Fibroblast of the conjunctiva (primary cell): ENCODE data around the gene DUT.
"Not testable (repeated sequence)": the region's sequence is repeated elsewhere in the genome, so short reads cannot be mapped to it uniquely, and the experiment has no call there.

Source experiments
- DNase-seq: peaks from one replicate; pipeline ENCODE4 v3.0.0-alpha.2; 2010; ENCODE audit warnings: low read depth

Gene DUT

DNA sequence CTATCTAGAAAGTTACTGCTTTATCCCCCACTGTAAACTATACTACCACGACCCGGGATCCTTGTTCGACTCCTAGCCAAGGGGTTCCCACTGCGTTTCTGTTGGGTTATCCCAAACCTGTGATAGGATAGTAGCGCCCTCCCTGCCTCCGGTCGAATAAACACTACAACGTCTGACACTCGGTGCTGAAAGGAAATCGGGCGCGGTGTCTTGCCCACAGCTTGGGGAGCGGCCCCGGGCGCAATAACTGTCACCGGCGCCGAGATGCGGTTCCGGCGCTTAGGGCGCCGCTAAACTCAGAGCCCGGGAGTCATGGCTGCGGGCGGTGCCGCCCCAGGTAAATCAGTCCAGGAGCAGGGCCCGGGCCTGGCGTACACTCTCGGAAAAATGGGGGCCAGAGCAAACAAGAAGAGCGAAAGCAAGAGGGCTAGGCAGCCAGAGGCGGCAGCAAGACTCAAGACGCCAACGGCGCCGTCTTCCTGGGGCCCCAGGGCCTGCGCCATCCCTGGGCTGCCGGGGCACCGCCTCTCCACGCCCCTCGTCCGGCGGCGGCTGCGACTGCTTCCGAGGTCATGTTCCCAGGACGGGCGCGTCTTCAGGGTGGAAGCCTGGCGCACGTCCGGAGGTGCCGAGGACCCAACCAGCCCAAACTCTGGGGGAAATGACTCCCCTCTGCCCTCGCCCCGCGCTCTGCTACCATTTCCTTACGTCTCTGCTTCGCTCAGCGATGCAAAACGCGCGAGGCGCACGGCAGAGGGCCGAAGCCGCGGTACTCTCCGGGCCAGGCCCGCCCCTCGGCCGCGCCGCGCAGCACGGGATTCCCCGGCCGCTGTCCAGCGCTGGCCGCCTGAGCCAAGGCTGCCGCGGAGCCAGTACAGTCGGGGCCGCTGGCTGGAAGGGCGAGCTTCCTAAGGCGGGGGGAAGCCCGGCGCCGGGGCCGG, at the start of gene DUT:
Gene DUT, plus strand, starts transcription at position 575 of the 941 bp plus-strand sequence. Its CDS starts 87 bp downstream, at position 662.
- DNase-seq, result peak; percentile 65

DNA sequence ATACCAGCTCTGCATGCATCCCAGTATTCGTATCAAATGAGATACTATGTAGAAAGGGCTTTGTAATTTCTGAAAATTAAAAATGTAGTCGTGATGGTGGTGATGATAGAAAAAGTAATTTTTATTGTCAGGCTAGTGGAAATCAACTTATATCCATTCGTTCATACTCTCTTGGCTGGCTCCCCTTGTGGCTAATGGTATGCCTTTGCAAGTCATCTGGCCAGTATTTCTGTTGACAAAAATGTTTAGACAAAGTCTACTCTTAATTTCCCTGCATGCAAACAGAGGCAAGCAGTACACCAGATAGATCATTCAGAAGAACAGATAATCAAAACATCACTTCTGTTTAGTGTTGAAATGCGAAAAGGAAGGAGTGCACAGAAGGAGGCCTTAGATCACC, 49.6 kb upstream of the DUT start:
- DNase-seq, result no peak

DNA sequence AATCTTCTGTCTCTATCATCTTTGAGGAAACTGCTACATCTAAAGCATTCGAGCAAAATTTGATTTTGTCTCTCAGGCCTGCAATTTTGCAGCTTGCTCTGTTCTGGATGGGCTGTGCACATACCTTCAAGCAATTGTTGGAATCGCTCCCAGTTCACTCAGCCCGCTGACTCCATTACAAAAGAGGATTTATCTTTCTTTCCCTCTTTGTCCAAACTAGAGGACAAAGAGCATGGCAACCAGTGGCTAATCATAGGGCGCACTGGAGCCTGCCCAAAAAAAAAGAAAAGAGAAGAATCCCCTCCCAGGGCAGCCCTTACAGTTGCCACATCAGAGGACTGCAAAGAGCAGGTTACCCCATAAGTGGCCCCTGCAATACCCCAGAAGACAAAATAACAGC, 49.0 kb upstream of the DUT start:
- DNase-seq, result no peak

DNA sequence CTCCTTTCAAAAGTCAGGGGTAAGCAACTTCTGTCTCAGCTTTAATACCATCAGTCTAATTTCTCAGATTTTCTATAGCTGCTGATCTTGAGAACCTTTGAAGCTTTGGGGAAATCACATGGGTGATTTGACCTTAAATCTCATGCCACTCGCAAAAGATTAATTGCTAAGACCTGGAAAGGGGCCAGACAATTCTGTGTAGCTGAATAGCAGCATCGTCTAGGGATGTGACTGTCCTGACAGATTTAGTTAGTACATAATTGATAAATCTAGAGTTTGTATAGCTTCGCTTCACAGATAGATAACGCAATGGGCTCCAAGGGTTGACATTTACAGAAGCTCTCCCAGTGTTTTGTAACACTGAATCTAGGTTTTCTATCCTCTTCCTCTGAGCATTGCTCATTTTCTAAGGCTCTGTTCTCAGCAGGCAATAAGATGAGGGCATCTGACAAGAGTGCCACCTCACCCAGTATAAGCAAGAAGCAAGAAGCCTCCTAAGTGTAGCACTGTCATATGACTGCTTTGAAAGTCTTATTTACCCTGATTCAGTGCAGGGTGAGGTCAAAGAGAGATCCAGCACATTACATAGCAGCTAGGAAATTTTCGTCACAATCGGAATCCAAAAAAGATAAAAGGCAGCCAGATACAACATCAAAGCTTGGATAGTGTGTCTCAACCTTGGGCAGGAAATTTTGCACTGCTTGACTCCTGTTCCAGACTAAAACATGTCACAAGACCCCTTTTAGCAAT, 47.7 kb upstream of the DUT start:
- no peak for DNase-seq

DNA sequence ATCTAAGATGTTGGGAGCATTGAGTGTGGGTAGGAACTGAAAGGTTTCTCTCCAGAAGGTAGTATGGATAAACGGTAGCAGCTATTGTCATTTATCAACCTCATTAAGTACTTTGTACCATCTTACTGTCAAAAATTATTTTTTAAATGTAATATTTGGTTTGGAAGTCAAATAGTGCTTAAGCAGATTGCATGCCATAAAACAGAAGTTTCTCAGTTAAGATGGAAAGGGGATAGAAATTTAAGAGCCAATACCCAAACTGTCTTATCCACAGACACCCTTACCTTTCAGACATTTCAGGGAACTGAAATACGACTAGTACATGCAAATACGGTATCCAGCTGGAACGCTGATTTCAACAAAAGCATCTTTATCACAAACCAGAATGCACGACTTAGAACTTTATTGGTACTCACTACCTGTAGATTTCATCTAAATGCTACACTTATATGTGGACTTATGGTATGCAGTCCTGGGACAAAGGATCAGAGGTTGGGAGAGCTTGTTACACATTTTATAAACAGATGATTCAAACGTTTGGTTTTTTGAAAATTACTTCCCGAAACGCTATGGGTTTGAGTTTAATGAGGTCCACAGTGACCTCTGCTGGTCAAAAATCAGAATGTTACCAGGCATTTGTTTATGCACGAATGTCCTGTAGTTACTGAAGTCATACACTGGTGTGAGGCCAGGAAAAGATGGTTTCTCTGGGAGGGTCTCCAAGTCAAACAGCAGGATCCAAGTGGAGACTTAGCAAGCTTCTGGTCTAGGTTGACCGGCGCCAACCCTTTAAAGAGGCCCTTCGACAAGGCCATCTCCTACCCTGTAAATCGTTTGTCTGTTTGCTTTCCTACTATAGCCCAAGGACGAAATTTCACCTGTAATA, 45.7 kb upstream of the DUT start:
- peak; percentile 83 for DNase-seq

DNA sequence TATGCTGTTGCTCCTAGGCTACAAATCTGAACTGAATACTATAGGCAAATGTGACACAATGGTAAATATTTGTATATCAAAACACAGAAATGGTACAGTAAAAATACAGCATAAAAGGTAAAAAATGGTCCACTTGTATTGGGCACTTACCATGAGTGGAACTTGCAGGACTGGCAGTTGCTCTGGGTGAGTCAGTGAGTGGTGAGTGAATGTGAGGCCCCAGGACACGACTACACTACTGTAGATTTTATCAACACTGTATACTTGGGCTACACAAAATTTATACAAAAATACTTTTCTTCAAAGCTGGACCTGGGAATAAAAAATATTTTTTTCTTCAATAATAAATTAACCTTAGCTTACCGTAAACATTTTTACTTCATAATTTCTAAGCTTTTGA, 41.6 kb upstream of the DUT start:
- no peak for DNase-seq

DNA sequence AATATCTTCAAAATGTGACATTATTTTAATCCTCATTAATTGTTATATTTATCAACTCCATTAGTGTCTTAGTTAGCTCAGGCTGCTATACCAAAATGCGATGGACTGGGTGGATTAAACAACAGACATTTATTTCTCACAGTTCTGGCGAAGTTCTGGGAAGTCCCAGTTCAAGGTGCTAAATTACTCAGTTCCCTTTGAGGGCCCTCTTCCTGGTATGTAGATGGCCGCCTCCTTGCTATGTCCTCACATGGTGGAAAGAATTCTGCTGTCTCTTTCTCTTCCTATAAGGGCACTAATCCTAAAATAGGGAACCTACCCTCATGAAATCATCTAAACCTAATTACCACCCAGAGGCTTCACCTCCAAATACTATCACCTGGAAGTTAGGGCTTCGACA, 38.8 kb upstream of the DUT start:
- DNase-seq, result no peak

DNA sequence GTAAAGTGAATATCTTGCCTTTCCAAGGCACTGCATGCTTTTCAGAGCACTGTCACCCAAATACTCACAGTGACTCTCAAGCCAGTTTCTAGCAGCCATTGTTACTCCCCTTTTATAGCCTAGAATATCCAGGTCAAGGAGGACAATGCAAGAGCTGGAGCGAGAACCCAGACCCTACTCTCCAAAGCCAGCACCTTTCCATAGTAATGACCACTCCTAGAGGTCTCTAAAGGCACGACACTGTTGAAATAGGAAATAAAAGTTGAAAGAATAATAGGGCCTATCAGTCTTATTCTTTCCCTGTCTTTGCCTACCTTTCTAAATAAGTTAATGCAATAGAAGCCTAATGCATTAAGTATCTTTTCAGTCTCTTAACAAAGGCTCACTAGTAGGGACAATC, 33.6 kb upstream of the DUT start:
- no peak for DNase-seq

DNA sequence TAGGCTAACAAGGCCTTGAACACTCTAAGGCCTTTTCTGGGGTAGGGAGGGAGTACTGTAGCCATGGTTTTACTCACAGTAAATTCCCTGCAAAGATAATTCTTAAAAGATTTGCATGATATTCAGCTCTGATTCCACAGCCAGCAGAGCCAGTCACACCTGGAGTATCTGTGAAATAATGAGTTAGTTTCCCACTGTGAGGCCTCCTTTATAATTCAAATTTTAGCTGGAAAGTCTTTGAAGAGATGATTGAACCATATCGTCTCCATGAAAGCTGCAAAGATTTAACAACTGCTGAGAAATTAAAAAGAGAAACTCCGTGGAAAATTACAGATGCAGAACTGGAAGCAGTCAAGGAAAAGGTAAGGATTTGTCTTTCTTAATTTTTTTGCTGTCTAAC, 32.3 kb upstream of the DUT start:
- DNase-seq, result no peak

DNA sequence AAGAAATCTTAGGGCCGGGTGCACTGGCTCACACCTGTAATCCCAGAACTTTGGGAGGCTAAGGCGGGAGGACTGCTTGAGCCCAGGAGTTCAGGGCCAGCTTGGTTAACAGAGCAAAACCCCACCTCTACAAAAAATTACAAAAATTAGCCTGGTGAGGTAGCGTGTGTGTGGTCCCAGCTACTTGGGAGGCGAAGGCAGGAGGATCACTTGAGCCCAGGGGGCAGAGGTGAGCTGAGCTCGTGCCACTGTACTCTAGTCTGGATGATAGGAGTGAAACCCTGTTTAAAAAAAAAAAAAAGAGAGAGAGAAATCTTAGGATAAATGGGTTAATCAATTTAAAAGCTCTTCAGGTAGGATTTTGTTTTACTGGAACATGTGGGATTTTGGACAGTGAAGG, 31.2 kb upstream of the DUT start:
- no peak for DNase-seq

DNA sequence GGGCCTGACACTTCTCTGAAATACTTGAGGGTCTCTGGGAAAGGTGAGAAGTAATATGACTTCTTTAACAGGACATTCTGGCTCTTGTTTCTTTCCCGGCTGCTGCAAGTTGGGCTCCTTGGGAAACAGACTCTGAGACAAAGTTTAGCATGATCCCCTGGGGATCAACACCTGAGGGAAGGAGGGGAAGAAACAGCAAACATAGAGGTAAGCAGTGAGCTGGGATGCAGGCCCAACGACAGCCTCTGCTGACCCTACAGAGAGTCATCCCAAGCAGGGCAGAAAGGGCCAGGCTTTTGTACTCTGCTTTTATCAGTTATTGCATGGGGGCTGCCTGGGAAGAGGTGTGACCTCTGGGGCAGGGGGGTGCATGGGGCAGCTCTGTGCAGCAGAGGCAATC, 26.8 kb upstream of the DUT start:
- DNase-seq, result no peak

DNA sequence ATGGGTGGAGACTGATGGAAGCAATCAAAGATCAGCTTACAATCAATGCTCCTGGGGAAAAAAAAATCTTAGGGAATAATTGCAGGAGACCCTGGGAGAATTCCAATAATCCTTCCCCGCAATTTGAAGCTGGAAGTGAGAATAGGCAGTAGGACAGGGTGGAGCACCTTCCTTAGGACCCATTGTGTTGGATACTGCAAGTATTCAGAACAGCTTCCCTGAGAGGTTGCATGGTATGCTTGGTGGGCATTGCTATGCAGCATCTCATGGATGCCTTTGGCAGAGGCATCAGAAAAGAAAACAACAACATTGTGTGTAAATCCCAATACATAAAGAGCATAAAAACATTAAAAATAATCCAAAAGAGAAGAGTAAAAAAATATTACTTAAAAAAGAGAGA, 24.6 kb upstream of the DUT start:
- no peak for DNase-seq

DNA sequence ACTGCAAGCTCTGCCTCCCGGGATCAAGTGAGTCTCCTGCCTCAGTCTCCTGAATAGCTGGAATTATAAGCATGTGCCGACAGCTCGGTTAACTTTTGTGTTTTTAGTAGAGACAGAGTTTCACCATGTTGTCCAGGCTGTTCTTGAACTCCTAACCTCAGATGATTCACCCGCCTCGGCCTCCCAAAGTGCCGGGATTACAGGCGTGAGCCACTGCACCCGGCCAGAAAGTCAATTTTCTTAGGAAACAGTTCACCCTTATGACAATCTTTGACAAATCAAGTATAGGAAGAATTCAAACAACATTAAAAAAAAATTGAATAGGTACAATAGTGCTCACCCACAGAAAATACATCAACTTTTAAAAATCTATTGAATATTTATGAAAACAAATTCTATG, 23.6 kb upstream of the DUT start:
- DNase-seq, result no peak

DNA sequence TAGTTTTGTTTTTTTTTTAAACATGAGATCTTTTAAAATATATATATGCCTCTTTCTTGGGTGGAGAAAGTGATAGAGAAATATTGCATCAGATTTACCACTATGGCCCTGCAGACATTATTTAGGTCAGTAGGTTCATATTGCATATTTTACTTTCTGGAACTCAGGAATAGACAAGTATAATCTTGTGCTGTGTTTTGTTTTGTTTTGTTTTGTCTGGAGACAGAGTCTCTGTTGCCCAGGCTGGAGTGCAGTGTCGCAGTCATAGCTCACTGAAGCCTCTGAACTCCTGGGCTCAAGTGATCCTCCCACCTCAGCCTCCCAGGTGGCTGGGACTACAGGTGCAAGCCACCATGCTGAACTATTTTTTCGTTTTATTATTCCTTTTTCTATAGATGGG, 21.5 kb upstream of the DUT start:
- no peak for DNase-seq

DNA sequence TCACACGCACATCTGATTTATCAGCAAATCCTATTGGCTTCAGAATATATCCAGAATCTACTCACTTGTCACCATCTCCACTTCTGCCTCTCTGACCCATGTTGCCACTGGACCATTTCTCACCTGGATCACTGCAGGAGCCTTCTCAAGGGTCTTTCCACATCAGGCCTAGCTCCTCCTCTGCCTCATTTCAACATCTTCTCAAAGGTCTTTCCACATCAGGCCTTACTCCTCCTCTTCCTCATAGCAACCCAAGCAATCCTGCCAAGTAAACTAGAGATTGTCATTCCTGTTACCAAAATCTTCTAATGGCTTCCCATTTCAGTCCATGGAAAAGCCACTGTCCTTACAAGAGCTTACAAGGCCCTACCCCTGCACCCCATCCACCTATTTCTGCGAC, 18.0 kb upstream of the DUT start:
- no peak for DNase-seq

DNA sequence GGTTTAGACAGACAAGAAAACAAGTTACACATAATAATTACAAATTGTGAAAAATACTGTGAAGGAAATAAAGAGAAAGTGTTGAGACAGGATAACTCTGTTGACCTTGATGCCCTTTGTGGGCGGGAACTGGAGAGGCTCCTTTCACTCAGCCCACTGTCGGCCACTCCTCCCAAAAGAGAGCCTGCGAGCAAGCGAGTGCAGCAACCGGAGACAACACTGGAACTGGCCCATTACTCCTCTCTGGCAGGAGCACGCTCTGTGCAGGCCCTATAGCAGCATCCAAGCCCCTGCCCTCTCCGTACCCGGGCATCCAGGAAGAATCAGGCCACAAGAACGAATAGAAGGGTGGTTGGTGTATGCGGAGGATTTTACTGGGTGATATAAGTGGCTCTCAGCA, 16.2 kb upstream of the DUT start:
- DNase-seq, result no peak

DNA sequence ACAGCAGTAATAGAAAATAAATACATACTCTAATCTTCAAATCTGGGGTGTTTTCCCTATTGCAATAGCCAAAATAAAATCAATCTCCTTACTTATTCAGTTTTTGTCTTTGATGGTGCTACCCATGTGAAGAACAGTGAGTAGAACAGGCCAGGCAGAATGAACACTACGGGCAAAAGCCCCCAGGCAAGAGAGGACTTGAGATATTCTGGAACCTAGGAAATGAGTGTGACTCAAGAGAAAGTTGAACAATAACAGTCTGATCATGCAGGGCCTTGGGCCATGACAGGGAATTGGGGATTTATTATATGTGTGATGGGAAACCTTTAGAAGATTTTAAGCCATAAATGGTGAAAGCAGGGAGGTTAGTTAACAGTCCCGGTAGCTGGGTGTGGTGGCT, 14.0 kb upstream of the DUT start:
- DNase-seq, result no peak

DNA sequence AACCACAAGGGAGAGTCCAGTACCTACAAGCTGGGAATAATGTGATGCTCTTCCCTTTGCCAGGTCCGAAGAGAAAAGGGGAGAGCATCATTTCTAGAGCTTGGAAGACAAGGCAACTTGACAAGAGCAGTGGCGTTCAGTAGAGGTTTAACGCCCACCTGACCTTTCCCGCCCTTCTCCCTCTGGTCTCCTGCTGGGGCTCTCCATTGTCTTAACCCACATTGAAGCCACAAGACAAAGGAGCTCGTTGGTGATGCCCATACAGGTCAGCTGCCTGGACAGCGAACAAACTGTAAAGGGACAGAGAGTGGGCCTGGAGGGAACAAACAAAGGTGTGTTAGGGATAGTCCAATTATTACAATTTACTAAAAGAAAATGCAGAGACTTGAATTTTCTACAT, 13.1 kb upstream of the DUT start:
- DNase-seq, result no peak

DNA sequence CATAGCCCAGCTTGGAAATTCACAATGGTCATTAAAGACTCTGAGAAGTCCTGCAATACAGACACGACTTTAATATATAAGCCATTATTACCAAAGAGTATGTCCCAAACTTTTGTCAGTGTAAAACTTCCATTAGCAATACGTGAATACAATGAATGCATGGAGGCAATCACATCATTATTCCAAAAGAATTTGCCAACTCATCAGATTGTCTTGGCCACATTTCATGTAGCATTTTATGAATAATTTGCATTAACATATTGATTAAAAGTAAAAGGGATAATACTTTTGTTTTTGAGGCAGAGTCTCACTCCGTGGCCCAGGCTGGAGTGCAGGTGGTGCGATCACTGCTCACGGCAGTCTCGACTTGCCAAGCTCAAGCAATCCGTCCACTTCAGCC, 7.9 kb upstream of the DUT start:
- no peak for DNase-seq

DNA sequence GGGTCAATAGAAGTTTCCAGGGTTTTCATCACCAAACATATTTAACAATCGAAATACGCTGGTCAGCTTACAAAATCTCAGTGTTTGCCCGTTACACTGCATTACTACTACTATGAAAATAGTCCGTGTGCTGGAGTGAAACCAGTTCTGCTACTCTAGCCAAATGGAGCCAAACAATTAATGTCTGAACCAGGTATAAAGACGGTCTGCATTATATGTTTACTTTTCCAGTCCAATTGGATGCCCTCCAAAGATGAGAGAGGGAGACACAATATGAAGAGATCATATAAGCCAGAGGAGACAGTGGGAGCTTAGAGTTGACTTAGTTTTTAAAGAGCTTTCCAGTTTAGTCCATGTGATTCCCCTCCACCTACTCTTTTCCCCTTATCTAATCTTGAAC, 6.3 kb upstream of the DUT start:
- no peak for DNase-seq

DNA sequence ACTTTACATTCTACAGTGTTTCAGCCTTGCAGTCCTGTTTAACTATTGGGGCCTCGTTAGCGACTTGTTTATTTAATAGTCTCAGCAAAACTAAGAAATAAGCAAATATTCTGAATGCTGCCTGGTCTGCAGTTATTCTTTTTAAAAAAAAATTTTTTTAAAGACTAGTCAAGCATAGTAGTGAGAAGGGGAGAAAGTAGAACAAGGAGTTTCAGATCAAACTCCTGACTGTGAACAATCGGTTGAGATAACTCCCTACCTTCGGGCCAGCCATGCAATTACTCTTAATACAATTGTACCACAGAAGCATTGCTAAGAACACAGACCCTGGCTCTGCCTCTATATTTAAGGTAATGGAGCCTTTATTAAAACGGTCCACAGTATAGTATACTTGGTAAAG, 5.8 kb upstream of the DUT start:
- no peak for DNase-seq

DNA sequence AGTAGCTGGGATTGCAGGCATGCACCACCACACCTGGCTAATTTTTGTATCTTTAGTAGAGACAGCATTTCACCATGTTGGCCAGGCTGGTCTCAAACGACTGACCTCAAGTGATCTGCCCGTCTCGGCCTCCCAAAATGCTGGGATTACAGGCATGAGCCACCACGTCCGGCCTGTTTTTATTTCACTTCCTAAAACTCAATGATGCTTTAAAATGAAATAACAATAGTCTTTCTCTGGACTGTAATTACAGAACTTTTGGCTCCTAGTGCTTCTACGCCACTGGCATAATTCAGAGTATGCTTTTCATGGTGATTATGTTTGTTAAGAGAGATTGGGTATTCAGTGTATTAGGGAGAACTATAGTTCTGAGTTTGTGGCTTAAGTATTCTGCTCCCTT, 5.0 kb upstream of the DUT start:
- DNase-seq, result not testable (repeated sequence)
